NCI-H82 treated with DMSO at 0.1 percent for 48 hours (cell line): ENCODE measurements around the gene IL4R.
"Not testable (repeated sequence)": the region's sequence is repeated elsewhere in the genome, so short reads cannot be mapped to it uniquely, and the experiment has no call there.

Source experiments
- DNase-seq: peaks from one replicate; lab custom pipeline; 2025; ENCODE audit not compliant: unreplicated experiment; lab: John Stamatoyannopoulos, UW

IL4R gene

GRCh38 chr16:27327586-27327915, 13.8 kb downstream of the IL4R start:
- DNase-seq, result no peak

- no peak for DNase-seq
Observed at GRCh38 chr16:27328937-27329336, 15.2 kb downstream of the IL4R start.

- not testable (repeated sequence) for DNase-seq
Observed at GRCh38 chr16:27329376-27330079, 15.8 kb downstream of the IL4R start.

- DNase-seq, result no peak
Observed at GRCh38 chr16:27330542-27330941, 16.8 kb downstream of the IL4R start.

- DNase-seq, result no peak
Observed at GRCh38 chr16:27332105-27332504, 18.3 kb downstream of the IL4R start.

GRCh38 chr16:27333104-27333503, 19.3 kb downstream of the IL4R start:
- no peak for DNase-seq

GRCh38 chr16:27333549-27333948, 19.8 kb downstream of the IL4R start:
- no peak for DNase-seq

GRCh38 chr16:27334192-27334764, 20.5 kb downstream of the IL4R start:
- no peak for DNase-seq

GRCh38 chr16:27334838-27335237, 21.1 kb downstream of the IL4R start:
- no peak for DNase-seq

GRCh38 chr16:27335349-27336053, 21.7 kb downstream of the IL4R start:
- no peak for DNase-seq

GRCh38 chr16:27337024-27337423, 23.2 kb downstream of the IL4R start:
- DNase-seq, result no peak

GRCh38 chr16:27339180-27339579, 25.4 kb downstream of the IL4R start:
- no peak for DNase-seq

- no peak for DNase-seq
Observed at GRCh38 chr16:27340654-27341053, 26.9 kb downstream of the IL4R start.

- no peak for DNase-seq
Observed at GRCh38 chr16:27341549-27341948, 27.8 kb downstream of the IL4R start.

- DNase-seq, result no peak
Observed at GRCh38 chr16:27341971-27342370, 28.2 kb downstream of the IL4R start.

- no peak for DNase-seq
Observed at GRCh38 chr16:27344721-27345120, 30.9 kb downstream of the IL4R start.

- no peak for DNase-seq
Observed at GRCh38 chr16:27345201-27345600, 31.4 kb downstream of the IL4R start.

GRCh38 chr16:27346819-27347218, 33.0 kb downstream of the IL4R start:
- no peak for DNase-seq

GRCh38 chr16:27347930-27348685, 34.3 kb downstream of the IL4R start:
- DNase-seq, result no peak

- DNase-seq, result no peak
Observed at GRCh38 chr16:27349276-27349675, 35.5 kb downstream of the IL4R start.

GRCh38 chr16:27350006-27350405, 36.2 kb downstream of the IL4R start:
- DNase-seq, result no peak

GRCh38 chr16:27351989-27352388, 38.2 kb downstream of the IL4R start:
- no peak for DNase-seq
